Activated CD4-positive, alpha-beta T cell treated with anti-CD3 and anti-CD28 coated beads for 48 hours (primary cell): ENCODE measurements around the gene CCDC191.

Source experiments
- DNase-seq: peaks from one replicate; pipeline ENCODE4 v3.0.0-alpha.2; 2020

The CCDC191 gene

DNA sequence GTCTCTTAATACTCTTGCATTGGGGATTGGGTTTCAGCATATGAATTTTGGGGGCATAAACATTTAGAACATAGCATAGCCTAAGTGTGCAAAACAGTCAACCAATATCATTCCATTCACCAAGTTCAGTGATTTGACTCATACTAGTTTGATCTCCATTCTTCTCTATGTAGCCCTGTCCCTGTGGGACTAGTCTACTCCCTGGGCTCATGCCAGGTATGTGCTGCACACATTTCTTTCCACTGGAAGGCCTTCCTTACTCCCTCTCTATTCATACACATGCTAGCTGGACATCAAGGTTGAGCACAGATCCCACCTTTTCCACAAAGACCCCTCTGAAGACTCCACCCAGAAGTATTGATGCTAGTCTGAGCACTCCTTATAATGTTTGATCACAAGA, 103.4 kb downstream of the CCDC191 start:
- no peak for DNase-seq

DNA sequence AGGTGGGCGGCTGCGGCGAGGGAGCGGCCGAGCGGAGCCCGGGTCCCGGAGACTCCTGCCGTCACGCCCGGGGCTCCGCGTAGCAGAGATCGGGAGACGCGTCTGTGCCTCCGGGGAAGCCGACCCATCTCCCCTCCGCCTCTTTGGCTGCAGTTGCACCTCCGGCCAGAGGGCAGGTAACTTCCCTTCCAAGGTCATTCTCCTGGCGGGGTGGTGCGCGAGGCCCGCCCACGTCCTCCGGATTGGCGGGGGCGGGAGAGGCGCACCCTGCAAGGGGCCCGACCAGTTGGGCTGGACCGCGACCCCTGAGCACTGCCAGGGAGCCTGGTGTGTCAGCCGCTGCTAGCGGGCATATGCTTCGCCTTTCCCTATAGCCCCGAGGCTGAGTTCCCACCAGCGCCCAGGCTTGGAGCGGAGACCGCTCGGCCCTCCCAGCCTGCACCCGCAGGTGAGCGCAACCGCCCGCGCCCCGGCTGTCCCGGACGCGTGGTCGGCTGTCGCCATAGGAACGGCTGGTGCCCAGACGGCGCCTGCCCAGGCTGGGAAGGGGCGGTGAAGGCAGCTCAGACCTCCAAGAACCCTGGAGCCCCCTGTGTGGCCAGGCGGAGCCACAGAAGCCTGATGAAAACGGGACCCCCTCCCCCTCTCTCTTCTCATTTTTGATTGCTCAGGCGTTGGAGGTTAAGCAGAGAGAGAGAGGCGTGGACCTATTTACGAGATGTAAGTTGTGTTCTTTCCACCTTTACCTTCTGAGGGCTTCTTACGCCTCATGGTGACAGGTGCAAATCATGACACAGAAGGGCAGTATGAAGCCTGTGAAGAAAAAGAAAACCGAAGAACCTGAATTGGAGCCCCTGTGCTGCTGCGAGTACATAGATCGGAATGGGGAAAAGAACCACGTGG, 108.1 kb downstream of the CCDC191 start:
- DNase-seq: peak; percentile 33

DNA sequence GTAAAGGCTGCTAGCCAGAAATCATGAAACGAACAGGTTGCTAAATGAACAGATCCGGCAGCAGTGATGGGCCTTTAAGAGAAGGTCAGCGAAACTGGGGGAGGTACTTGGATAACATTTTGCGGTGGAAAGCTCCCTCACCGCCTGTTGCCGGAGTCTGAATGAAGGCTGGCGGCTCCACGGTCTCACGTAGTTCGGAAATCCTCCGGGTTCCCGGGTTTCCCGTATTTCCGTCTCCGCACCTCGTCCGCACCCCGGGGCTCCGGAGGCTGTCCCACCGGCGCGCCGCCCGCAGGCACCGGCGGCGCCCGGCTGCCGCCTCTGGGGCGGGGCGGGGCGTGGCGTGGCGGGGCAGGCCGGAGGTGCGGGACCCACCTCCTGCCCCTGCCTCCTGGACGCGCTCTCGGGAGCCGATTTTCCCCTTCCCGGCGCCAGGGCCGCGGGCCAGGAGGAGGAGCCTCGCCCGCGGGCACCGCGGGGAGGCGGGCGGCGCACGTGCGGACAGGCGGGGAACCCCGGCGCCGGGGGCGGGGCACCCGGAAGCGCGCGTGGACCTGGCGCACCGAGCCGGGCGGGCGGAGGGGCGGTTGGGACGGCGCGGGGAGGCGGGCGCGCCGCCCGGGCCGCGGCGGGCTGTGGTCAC, 108.8 kb downstream of the CCDC191 start, which contains the start of gene ZDHHC23:
Gene ZDHHC23 (plus strand): TSS at position 642 of the 643 bp plus-strand sequence. CDS start 790 bp downstream, outside the sequence.
- DNase-seq: peak; percentile 63

DNA sequence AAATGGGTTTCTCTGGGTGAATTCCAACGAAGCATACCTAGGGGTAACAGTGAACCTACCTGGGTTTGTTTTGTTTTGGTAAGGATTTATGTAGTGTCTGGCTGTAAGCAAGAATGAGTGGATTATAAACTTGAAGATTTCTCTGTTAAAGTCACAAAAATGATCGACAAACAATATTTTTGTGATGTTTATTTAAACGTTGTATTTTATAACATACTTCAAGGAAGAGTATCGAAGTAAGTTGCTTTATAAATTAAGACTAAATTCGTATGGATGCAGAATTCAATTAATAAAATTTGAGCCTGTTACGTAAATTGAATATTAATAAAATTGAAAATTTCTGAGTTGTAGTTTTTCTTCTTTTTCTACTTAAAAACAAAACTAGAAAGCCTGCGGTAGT, 109.5 kb downstream of the CCDC191 start:
- no peak for DNase-seq

DNA sequence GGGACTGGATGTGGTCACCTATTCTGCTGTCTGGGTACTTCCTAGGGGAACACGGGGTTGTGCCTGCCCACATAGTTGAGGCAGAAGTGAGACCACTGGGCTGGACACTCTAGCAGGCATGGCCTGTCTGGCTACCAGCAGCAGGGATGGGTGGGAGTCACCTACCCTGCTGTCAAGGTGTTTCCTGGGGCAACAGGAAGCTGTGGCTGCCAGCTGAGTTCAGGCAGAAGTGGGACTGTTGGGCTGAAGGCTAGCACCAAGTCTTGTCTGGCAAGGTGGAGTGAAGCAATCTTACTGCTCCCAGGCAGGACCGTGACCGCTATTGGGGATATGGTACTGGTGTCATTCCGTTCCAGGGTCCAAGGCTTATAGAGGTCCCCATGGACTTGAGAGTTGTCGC, 128.8 kb downstream of the CCDC191 start:
- DNase-seq: no peak

DNA sequence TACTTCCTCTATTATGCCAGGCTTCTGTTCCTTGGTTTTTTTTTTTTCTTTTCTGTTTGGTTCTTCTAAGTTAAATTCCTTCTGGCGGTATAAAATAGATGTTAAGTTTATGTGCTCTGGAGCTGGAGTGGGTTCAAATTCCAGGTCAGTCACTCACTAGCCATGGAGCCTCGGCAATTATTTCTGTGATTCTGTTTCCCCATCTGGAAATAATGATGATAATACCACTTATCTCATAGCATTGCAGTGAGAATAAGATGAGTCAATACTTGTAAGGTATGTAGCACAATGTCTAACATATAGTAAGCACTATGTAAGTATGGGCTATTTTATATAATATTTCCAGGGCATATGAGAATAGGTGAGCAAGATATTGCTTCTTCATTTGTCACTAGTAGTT, 141.7 kb downstream of the CCDC191 start:
- no peak for DNase-seq
